HUES64 (cell line): ENCODE results near the gene SLC4A9.
"Not testable (repeated sequence)": the region's sequence is repeated elsewhere in the genome, so short reads cannot be mapped to it uniquely, and the experiment has no call there.

ENCODE experiments used
- H3K27ac ChIP-seq: 2 replicates; pipeline ENCODE4 v1.7.0; 2013; ENCODE audit warnings: low read depth, low read length, inconsistent platforms
- H3K27me3 ChIP-seq: 2 replicates; pipeline ENCODE4 v1.6.1; 2013; ENCODE audit warnings: mild to moderate bottlenecking, low read length; ENCODE audit not compliant: insufficient read depth
- H3K36me3 ChIP-seq: 2 replicates; pipeline ENCODE4 v1.6.1; 2013; ENCODE audit warnings: mild to moderate bottlenecking, low read length; ENCODE audit not compliant: insufficient read depth
- H3K4me1 ChIP-seq: 2 replicates; pipeline ENCODE4 v1.6.1; 2013; ENCODE audit warnings: mild to moderate bottlenecking, low read length, moderate library complexity; ENCODE audit not compliant: insufficient read depth
- H3K4me3 ChIP-seq: 2 replicates; pipeline ENCODE4 v1.5.1; 2013; ENCODE audit warnings: mild to moderate bottlenecking, low read length, moderate library complexity
- H3K9ac ChIP-seq: 2 replicates; pipeline ENCODE4 v1.6.1; 2013; ENCODE audit warnings: mild to moderate bottlenecking, low read depth, low read length
- H3K9me3 ChIP-seq: 2 replicates; pipeline ENCODE4 v1.6.1; 2013; ENCODE audit warnings: low read depth, low read length; ENCODE audit not compliant: insufficient read depth
- WGBS: fragments of 150-250, 120-280 bp; methylation state at CpG from one replicate; pipeline ENCODE4 v1.1.7; 2013; ENCODE audit warnings: missing lambda C conversion rate; 5-methylcytosine and 5-hydroxymethylcytosine counted together

SLC4A9 gene

DNA sequence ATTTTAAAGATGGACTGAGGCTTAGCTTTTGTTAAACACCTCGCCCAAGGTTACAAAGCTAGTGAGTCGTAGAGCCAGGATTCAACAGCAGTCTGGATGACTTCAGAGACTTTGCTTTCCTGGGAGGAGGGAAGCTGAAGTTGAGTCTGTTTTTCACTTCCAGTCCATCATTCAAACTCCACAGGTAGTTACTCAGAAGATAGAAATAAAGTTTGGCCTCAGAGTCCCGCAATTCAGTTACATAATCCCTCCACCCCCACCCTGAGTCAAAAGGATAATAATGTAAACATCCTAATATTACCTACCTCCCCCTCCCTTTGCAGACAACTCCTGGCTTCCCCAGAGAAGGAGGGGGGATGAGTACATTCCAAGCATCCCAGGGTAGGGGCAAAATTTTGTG is 21.7 kb upstream of the SLC4A9 start:
- no peak overlapping the region for H3K4me3 ChIP-seq
- H3K9ac ChIP-seq = no peak overlapping the region
- 0 out of 2 replicates have a peak, but pooled peaks cover 5% of the 10 kb centered on the region for H3K4me1 ChIP-seq
- H3K27me3 ChIP-seq = no peaks in the 10 kb centered on the region
- H3K36me3 ChIP-seq = peaks cover 16% of the 10 kb centered on the region
- H3K27ac ChIP-seq = no peak overlapping the region
- no peaks in the 10 kb centered on the region for H3K9me3 ChIP-seq
- 80% methylated on average over 3 of the region's 3 CpGs for WGBS

DNA sequence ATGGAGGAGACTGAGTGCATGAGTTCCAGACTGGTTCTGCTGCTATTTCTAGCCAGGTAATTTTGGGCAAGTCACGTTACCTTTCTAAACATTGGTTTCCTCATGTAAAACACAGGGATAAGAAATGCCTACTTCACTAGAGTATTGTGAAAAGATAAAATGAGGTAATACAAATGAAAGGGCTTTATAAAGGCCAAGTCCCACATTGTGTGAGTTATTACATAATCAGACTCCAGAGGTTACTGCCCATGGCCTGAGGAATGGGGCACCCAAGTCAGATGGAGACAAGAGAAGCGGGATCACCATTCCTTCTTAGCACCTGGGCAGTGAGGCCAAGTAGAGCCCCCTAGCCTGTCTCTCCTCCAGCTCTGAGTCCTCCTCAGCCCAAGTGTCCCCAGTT is 21.1 kb upstream of the SLC4A9 start:
- H3K27ac ChIP-seq = no peak overlapping the region
- H3K27me3 ChIP-seq = no peaks in the 10 kb centered on the region
- WGBS = 97% methylated on average over 2 of the region's 2 CpGs
- H3K9me3 ChIP-seq = no peaks in the 10 kb centered on the region
- peaks cover 13% of the 10 kb centered on the region for H3K36me3 ChIP-seq
- H3K9ac ChIP-seq = no peak overlapping the region
- no peak overlapping the region for H3K4me3 ChIP-seq
- H3K4me1 ChIP-seq = 0 out of 2 replicates have a peak, but pooled peaks cover 5% of the 10 kb centered on the region

DNA sequence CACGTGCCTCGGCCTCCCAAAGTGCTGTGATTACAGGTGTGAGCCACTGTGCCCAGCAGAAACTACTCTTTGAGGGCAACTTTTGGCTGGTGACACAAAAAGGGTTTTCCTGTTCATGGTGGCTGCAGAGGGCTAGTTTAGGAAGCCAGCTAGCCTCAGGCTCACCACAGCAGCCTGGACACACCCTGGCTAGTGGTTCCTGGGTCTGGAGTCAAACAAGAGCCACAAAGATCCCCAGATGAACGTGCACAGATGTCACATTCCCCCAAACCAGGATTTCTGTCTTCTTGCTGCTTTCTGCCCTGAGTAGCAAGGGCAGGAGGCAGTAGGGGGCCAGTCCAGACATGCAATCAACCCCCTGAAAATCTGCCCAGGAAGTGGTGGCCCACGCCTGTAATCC is 20.4 kb upstream of the SLC4A9 start:
- Histone ChIP-seq H3K4me1 (0 out of 2 replicates have a peak, but pooled peaks cover 5% of the 10 kb centered on the region), H3K27me3 (no peaks in the 10 kb centered on the region), H3K9ac (no peak overlapping the region), H3K36me3 (peaks cover 8% of the 10 kb centered on the region), H3K4me3 (no peak overlapping the region), H3K9me3 (no peaks in the 10 kb centered on the region), H3K27ac (no peak overlapping the region)
- 87% methylated on average over 4 of the region's 4 CpGs for WGBS

DNA sequence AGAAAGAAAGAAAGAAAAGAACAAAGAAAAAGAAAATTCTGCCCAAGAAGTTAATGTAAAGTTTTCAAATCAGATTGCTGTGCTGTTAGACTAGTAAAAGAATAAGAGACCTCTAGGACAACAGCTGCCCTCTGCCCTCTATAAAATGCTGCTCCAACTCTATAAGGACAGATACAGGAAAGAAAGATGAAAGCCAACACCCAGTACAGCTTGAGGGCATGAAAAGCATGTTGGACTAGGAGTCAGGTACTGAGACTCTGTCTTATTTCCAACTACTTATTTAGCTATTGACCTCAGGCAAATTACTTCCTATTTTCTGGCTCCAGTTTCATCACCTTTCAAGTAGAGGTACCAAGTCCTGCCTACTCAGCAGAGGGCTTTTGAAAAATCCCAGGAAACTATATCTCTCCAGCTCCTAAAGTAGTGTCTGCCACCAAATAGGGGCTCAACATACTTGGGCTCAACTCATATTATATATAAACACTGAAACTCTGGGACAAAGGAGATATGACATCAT is 19.3 kb upstream of the SLC4A9 start:
- H3K9me3 ChIP-seq = no peaks in the 10 kb centered on the region
- peaks cover 14% of the 10 kb centered on the region for H3K4me1 ChIP-seq
- peaks cover 9% of the 10 kb centered on the region for H3K27me3 ChIP-seq
- no peak overlapping the region for H3K9ac ChIP-seq
- H3K27ac ChIP-seq = no peak overlapping the region
- H3K36me3 ChIP-seq = peaks cover 4% of the 10 kb centered on the region; the same call in 1 of the 2 replicates
- H3K4me3 ChIP-seq = no peak overlapping the region

DNA sequence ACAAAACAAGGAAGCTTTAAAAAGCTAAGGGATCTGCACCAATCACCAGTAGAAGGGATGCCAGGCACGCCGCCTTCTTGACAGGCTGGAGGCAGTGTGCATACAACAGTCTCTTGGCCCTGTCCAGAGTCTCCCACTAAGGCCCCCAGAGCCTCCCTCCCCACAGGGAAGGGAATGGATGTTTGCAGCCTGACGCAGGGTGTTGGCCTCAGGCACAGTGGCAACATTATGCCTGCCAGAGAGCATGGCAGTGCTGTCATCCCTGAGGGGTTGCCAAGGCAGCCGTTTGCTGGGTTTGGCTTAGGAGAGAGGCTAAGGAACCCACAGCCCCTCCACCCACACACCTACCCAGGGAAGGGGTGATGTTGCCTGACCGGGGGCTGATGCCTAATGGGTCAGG is 18.4 kb upstream of the SLC4A9 start:
- H3K36me3 ChIP-seq = peaks cover 4% of the 10 kb centered on the region; the same call in 1 of the 2 replicates
- H3K4me1 ChIP-seq = peaks cover 15% of the 10 kb centered on the region
- WGBS = 95% methylated on average over 5 of the region's 5 CpGs

DNA sequence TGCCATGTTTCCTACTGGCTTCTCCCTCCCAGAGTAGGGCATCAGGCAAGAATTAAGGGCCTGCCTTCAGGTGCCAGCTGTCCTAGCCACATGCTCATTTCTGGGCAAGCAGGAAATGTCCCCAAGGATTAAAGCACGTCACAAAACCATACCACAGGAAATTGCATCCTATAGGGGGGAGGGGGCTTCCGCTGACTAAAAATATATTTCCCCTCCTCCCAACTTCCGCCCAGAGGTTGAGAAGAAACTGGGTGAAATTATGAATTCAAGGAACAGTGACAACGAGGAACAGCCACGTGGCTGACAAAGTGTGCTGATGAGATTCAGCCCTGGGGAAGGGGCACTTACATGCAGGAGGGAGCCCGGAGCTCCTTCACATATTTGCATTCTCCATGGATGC is 17.7 kb upstream of the SLC4A9 start:
- Histone ChIP-seq H3K27ac (no peak overlapping the region), H3K4me3 (no peak overlapping the region), H3K9me3 (no peaks in the 10 kb centered on the region), H3K36me3 (peaks cover 4% of the 10 kb centered on the region; the same call in 1 of the 2 replicates), H3K9ac (no peak overlapping the region), H3K27me3 (peaks cover 15% of the 10 kb centered on the region), H3K4me1 (peaks cover 21% of the 10 kb centered on the region)
- WGBS = 80% methylated on average over 4 of the region's 6 CpGs

More for the DNA sequence above, 18.4 kb upstream of the SLC4A9 start:
- Histone ChIP-seq H3K9ac (no peak overlapping the region), H3K27ac (no peak overlapping the region), H3K4me3 (no peak overlapping the region), H3K9me3 (no peaks in the 10 kb centered on the region), H3K27me3 (peaks cover 15% of the 10 kb centered on the region)

DNA sequence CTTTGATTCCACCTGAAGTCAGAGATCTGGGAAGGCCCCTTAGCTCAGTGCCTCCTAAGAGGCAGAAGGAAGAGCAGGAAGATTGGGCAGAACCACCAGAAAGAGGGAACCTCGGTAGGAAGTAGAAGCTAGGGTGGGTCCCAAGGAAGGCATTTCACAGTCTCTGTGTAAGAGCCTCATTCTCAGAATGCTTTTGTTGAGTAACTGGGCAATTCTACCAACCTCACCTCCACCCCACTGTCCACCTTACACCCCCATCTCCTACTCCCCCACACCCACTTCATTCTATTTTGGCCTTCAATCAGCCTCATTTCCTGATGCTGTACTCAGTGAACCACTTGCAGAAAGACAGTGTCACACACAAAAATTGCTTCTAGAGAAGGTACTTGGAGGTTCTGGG is 17.1 kb upstream of the SLC4A9 start:
- H3K27me3 ChIP-seq = peaks cover 15% of the 10 kb centered on the region
- H3K9ac ChIP-seq = no peak overlapping the region
- H3K4me3 ChIP-seq = no peak overlapping the region
- 95% methylated on average over 1 of the region's 1 CpG for WGBS
- H3K36me3 ChIP-seq = peaks cover 4% of the 10 kb centered on the region; the same call in 1 of the 2 replicates
- H3K9me3 ChIP-seq = no peaks in the 10 kb centered on the region
- H3K4me1 ChIP-seq = peaks cover 21% of the 10 kb centered on the region
- no peak overlapping the region for H3K27ac ChIP-seq

DNA sequence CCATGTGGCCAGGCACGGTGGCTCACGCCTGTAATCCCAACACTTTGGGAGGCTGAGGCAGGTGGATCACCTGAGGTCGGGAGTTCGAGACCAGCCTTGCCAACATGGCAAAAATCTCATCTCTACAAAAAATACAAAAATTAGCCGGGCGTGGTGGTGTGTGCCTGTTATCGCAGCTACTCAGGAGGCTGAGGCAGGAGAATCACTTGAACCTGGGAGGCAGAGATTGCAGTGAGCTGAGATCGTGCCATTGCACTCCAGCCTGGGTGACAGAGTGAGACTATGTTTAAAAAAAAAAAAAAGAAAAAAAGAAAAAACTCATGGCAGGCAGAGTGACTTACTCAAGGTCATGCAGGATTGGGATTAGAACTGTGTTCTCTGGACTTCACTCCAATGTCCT is 16.1 kb upstream of the SLC4A9 start:
- H3K9me3 ChIP-seq, H3K9ac ChIP-seq, H3K27ac ChIP-seq, H3K36me3 ChIP-seq, H3K4me3 ChIP-seq: not testable (repeated sequence)
- 95% methylated on average over 8 of the region's 8 CpGs for WGBS
- Histone ChIP-seq H3K4me1 (peaks cover 16% of the 10 kb centered on the region), H3K27me3 (peaks cover 15% of the 10 kb centered on the region)

DNA sequence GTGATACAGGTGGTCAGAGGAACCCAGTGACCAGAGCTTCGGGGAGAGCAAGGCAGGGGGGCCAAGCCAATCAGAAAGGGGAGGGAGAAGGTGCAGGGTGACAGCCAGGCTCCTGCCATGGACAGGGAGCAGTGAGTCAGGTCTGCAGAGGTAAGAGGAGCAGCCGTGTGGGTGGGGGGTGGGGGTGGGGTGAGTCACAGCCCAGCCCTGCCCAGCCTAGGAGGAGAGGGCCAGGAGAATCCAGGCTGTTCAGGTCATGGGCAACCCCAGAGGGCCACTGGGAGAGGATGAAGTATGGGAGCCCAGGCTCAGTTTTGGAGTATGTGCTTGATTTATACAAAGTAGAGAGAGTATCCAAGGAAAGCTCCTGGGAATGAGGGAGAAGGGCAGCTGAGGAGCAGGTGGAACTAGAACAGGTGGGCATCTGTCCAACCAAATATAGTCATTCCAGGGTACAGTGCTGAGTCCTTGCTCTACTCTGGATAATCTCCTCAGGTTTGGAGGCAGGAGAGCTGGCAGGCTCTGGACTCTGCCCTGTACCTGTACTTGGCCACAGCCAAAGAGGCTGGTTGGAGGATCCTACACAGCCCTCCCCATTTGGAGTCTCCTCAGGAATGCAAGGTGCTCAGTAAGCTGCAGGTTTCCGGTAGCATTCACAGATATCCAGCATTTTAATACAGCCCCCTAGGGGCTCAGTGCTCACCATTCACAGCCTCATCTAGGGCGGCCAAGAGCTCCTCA is 15.1 kb upstream of the SLC4A9 start:
- H3K27me3 ChIP-seq = peaks cover 15% of the 10 kb centered on the region
- WGBS = 56% methylated on average over 4 of the region's 4 CpGs
- no peak overlapping the region for H3K27ac ChIP-seq
- H3K9ac ChIP-seq = no peak overlapping the region
- peaks cover 4% of the 10 kb centered on the region; the same call in 1 of the 2 replicates for H3K36me3 ChIP-seq
- no peaks in the 10 kb centered on the region for H3K9me3 ChIP-seq
- H3K4me3 ChIP-seq = peak overlapping the region; percentile 84; the same call in 1 of the 2 replicates
- peaks cover 16% of the 10 kb centered on the region for H3K4me1 ChIP-seq

DNA sequence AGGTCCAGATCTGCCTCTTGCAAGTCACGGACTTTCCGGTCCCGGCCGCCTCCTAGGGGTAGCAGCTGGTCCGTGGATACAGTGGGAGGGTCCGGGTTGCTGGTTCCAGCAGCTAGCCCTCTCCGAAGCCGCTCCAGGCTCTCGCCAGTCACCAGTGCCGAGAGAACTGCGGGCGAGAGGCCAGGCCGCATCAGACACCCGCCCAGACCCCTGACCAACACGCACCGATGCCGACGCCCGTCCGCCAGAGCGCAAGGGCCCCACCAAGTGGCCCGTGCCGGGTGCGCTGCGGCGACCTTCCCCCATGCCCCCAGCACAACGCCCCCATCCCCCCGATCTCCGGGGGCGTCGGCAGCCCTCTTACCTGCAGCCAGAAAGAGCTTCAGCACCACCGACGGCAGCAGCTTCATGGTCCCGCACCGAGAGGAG is 14.1 kb upstream of the SLC4A9 start:
- Histone ChIP-seq H3K27me3 (peaks cover 15% of the 10 kb centered on the region), H3K4me3 (peak overlapping the region; percentile 84), H3K4me1 (peaks cover 16% of the 10 kb centered on the region), H3K36me3 (peaks cover 4% of the 10 kb centered on the region; the same call in 1 of the 2 replicates), H3K9me3 (no peaks in the 10 kb centered on the region), H3K9ac (peak overlapping the region; percentile 75), H3K27ac (no peak overlapping the region; the same call in 1 of the 2 replicates)
- 3% methylated on average over 35 of the region's 35 CpGs for WGBS

DNA sequence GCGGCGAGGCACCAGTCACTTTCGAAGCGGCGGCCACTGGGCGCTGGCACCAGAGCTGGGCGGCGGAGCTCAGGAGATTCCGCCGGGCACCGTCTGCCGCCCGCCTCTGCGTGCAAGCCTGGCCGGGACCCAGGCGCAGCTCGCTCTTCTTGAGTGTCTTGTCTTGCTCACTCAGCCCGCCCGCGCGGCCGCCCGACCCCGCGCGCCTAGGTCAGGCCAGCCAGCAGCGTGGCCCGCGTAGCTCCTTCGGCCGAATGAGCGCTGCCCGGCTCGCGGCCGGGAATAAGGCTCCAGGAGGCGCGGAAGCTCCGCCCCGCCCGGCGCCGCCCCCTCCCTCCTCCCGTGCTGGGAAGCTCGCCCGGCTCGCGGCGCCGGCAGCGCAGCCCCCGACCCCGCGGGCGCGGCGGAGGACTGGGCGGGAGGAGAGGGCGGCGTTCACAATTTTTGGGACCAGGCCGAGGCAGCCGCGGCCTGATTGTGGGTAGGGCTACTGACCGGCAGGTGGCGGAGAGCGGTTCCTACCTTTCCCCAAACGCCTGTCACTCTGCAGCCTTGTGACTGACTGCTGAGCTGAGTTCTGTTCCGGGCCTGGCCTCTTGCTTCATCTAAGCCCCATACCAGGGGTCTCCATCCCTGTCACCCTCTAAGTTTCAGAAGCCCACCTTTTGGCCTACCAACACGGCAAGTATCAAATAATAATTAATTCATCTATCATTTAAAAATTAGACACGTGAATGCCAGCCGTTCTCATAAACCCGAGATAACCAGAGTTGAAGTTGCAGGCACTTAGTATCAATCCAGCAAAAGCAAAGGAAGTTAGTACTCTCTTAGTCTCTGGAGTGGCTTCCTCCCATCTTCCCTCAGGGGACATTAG is 13.4 kb upstream of the SLC4A9 start, which contains the start of gene HBEGF:
Gene HBEGF (minus strand): TSS at position 256 of the 874 bp plus-strand sequence. CDS start 275 bp downstream, outside the sequence.
- Histone ChIP-seq H3K36me3 (peaks cover 4% of the 10 kb centered on the region; the same call in 1 of the 2 replicates), H3K27ac (peak within 1 kb of the TSS; percentile 49; the same call in 1 of the 2 replicates), H3K27me3 (peaks cover 15% of the 10 kb centered on the region), H3K4me1 (peaks cover 16% of the 10 kb centered on the region), H3K9ac (peak within 1 kb of the TSS; percentile 75), H3K4me3 (peak within 1 kb of the TSS; percentile 84), H3K9me3 (no peaks in the 10 kb centered on the region)
- WGBS = 4% methylated on average over 72 of the region's 72 CpGs
